KMS-11 (cell line): ENCODE data around the gene PLCG2.

Source experiments
- H2AFZ ChIP-seq: fragments of 200-600 bp; sonication (generic); 2 replicates; pipeline ENCODE4 v1.6.1; 2016; ENCODE audit warnings: antibody characterized with exemption, mixed run types, low read depth
- H3K27ac ChIP-seq: fragments of 200-600 bp; sonication (generic); 2 replicates; pipeline ENCODE4 v1.6.1; 2016; ENCODE audit warnings: mild to moderate bottlenecking, mixed run types
- H3K27me3 ChIP-seq: fragments of 200-600 bp; sonication (generic); 2 replicates; pipeline ENCODE4 v1.6.1; 2017; ENCODE audit warnings: mild to moderate bottlenecking, low read depth, mixed run types, moderate library complexity; ENCODE audit not compliant: insufficient read depth
- H3K36me3 ChIP-seq: fragments of 200-600 bp; sonication (generic); 2 replicates; pipeline ENCODE4 v1.6.1; 2017; ENCODE audit warnings: mild to moderate bottlenecking, mixed run types; ENCODE audit not compliant: insufficient read depth
- H3K4me1 ChIP-seq: fragments of 200-600 bp; sonication (generic); 2 replicates; pipeline ENCODE4 v1.6.1; 2016; ENCODE audit warnings: mild to moderate bottlenecking, low read depth, mixed run types; ENCODE audit not compliant: poor library complexity, severe bottlenecking
- H3K4me2 ChIP-seq: fragments of 200-600 bp; sonication (generic); 2 replicates; pipeline ENCODE4 v1.7.0; 2016; ENCODE audit warnings: mild to moderate bottlenecking, mixed run types
- H3K4me3 ChIP-seq: fragments of 200-600 bp; sonication (generic); IDR thresholded peaks from 2 replicates; pipeline ENCODE4 v1.6.1; 2017; ENCODE audit warnings: low read depth, low read length, mixed read lengths; ENCODE audit not compliant: insufficient read depth
- H3K79me2 ChIP-seq: fragments of 200-600 bp; sonication (generic); 2 replicates; pipeline ENCODE4 v1.6.1; 2016; ENCODE audit warnings: low read depth, mixed run types; ENCODE audit not compliant: insufficient read depth
- H3K9ac ChIP-seq: fragments of 200-600 bp; sonication (generic); 2 replicates; pipeline ENCODE4 v1.6.1; 2016; ENCODE audit warnings: mild to moderate bottlenecking, mixed run types
- H4K20me1 ChIP-seq: fragments of 200-600 bp; sonication (generic); 2 replicates; pipeline ENCODE4 v1.6.1; 2016; ENCODE audit warnings: mild to moderate bottlenecking, mixed run types; ENCODE audit not compliant: insufficient read depth
- CTCF ChIP-seq: fragments of 200-600 bp; sonication (generic); conservative IDR thresholded peaks from 2 replicates; pipeline ENCODE4 v1.6.1; 2017; ENCODE audit warnings: low read depth, mild to moderate bottlenecking, antibody characterized with exemption, low read length, moderate library complexity, mixed read lengths

The PLCG2 gene

GRCh38 chr16:81784072-81784795 is 5.1 kb downstream of the PLCG2 start:
- no peak overlapping the region for H2AFZ ChIP-seq
- TF ChIP-seq CTCF: no peak
- peaks cover 6% of the 10 kb centered on the region for H3K4me1 ChIP-seq
- H3K9ac ChIP-seq: no peak overlapping the region
- peaks cover 9% of the 10 kb centered on the region for H3K27me3 ChIP-seq
- no peaks in the 10 kb centered on the region for H3K36me3 ChIP-seq
- no peak overlapping the region for H3K27ac ChIP-seq
- H3K4me3 ChIP-seq: no peak overlapping the region
- no peaks in the 10 kb centered on the region for H3K79me2 ChIP-seq
- H4K20me1 ChIP-seq: no peaks in the 10 kb centered on the region
- no peak overlapping the region for H3K4me2 ChIP-seq

- no peak for TF ChIP-seq CTCF
- H3K27me3 ChIP-seq: peaks cover 1% of the 10 kb centered on the region; the same call in 1 of the 2 replicates
- H3K36me3 ChIP-seq: no peaks in the 10 kb centered on the region
- no peak overlapping the region for H3K4me2 ChIP-seq
- H3K4me1 ChIP-seq: no peaks in the 10 kb centered on the region
- H3K27ac ChIP-seq: no peak overlapping the region
- H3K9ac ChIP-seq: no peak overlapping the region
- no peak overlapping the region for H3K4me3 ChIP-seq
- H4K20me1 ChIP-seq: no peaks in the 10 kb centered on the region
- H3K79me2 ChIP-seq: no peaks in the 10 kb centered on the region
- H2AFZ ChIP-seq: no peak overlapping the region
Observed at GRCh38 chr16:81785138-81785924, 6.2 kb downstream of the PLCG2 start.

- H3K27me3 ChIP-seq: no peaks in the 10 kb centered on the region
- no peaks in the 10 kb centered on the region for H3K79me2 ChIP-seq
- H3K9ac ChIP-seq: no peak overlapping the region
- no peak overlapping the region for H3K4me3 ChIP-seq
- no peaks in the 10 kb centered on the region for H4K20me1 ChIP-seq
- no peak overlapping the region for H3K4me2 ChIP-seq
- H3K4me1 ChIP-seq: no peaks in the 10 kb centered on the region
- no peak for TF ChIP-seq CTCF
- no peak overlapping the region for H2AFZ ChIP-seq
- no peak overlapping the region for H3K27ac ChIP-seq
- H3K36me3 ChIP-seq: no peaks in the 10 kb centered on the region
Observed at GRCh38 chr16:81786321-81786720, 7.2 kb downstream of the PLCG2 start.

DNA sequence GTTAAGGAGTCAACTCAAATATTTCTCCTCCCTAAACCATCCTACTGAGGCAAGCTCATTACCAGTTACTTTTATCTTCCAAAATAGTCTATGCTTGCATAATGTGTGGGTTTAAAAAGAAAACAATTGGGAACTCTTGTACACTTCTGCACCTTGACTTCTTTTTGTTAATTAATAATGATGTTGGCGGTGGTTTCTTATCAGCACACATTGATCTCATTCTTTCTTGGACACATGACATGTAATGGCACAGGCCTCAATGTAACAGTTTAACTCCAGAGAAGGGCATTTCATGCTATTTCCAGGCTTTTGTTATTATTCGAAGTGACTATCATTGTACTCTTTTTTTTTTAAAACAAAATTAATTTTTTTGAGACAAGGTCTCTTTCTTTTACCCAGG is 7.8 kb downstream of the PLCG2 start:
- Histone ChIP-seq H2AFZ (no peak overlapping the region), H3K4me3 (no peak overlapping the region), H3K27ac (no peak overlapping the region), H3K27me3 (no peaks in the 10 kb centered on the region), H3K36me3 (no peaks in the 10 kb centered on the region), H3K4me1 (no peaks in the 10 kb centered on the region), H3K79me2 (no peaks in the 10 kb centered on the region), H3K9ac (no peak overlapping the region), H3K4me2 (no peak overlapping the region), H4K20me1 (no peaks in the 10 kb centered on the region)
- no peak for TF ChIP-seq CTCF
